HG03060 (cell line): ENCODE data around the gene CIITA.

Experiments
- ATAC-seq: cut with Tn5 transposase; IDR thresholded peaks from one replicate; pipeline ENCODE4 v1.9.1; 2021; ENCODE audit warnings: low read depth, moderate number of reproducible peaks; ENCODE audit not compliant: unreplicated experiment

Gene CIITA

DNA sequence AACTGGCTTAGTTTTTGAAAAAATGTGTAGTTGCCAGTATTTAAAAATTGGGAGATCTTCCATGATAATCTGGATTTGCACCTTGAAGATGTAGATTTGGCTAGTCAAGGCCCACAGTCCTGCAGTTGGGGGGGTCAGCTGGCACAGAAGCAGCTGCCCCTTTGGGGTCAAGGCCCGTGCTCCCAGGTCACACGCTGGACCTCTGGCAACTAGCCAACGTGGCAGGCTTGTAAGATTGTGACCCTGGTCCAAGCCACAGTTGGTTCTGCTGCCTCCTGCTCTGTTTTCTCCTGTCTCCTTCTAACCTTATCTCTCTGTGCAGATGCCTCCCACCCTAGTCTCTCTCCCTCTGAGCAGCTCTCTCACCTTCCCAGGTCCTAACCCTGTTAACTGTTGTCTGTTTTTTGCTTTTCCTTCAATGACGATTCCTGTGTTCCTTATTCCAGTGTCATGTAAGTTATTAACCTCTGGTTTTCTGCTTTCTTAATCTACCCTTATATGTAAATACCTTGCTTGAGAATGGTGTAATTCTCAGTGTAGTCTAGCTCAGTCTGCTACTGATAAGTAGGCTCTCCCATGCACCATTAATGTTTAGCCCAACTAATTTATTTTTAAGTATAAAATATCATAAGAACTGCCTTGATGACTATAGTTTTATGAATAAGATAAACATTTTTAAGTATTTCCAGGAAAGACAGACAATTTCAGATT, 95.3 kb downstream of the CIITA start:
- no peak for ATAC-seq

DNA sequence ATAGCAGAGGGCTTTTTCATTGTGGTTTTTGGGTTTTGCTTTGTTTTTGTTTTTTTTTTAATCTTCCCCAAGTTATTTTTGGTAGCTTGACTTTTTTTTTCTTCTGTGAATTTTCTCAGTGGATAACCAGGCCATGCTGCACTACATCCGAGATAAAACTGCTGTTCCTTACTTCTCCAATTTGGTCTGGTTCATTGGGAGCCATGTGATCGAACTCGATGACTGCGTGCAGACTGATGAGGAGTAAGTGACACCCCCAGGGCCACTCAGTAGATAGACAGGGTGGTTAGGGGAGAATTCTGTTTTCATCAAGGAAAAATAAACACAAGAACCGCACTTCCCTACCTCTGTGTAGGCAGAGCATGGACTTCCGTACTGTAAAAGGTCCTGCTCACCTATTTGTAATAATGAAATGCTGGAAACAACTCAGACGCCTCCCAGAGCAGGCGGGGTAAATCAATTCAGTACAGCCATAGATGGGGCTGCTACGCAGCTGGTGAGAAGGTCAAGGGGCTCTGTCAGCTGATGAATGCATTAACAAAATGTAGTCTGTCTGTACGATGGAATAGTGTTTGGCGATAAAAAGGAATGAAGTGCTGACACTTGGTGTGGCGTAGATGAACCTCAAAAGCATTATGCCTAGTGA, 95.9 kb downstream of the CIITA start:
- ATAC-seq, result no peak

DNA sequence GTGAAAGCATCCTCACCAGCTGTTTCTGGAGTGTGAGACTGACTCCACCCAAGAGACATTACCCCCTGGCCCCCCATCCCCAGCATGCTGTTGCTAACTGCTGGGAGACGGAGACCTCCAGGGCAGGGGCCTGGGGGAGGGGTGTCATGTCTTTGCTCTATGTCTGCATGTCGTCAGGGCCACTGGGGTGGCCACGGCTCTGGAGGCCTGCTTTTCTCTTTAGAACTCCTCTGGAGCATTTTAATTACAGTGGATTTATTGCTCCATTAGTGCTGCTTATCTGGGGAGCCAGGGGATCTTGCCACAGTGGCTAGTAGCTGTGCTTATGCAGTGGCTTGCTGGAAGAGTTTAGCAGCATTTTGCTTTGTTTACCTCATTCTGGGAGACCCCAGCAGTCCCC, 99.6 kb downstream of the CIITA start:
- ATAC-seq, result no peak

DNA sequence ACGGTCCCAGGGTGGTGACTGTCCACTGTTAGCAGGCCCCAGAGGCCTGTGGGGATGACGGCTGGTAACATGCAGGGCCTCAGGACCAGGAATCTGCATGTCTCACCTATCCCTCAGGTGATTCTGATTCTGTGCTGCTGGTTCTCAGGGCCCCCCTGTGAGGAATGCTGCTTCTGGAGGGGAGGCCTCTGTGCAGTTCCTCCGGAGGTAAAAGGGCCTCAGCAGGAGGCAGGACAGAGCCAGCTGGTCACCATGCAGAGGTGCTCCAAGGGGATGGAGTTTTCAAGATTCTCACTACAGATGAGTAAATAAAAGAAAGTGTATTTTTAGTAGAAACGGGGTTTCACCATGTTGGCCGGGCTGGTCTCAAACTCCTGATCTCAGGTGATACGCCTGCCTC, 101.1 kb downstream of the CIITA start:
- ATAC-seq, result no peak

DNA sequence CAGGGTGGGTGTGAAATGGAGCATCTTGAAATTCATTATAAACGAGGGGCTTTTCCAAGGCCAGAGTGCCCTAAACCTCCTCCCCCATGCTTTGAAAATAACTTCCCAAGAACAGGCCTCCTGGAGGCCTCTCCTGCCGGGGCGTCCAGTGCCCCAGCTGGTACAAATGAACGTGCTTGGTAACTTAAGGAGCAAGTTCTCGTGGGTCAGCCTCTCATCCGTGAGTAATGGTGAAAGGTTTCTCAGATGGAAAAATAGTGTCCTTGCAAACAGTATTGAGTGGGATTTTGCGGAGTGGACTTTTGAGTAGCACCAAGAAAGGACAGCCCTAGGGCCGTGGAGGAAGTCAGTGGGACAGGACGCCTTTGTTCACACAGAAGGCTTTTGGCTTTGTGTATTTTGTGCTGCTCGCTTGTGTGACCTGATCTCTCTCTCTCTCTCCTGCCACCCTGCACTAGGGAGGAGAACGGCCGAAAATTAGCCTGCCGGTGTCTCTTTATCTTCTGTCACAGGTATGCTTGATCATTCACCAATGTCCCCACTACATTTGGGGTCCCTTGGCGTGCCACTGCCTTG, 102.0 kb downstream of the CIITA start:
- ATAC-seq, result no peak

DNA sequence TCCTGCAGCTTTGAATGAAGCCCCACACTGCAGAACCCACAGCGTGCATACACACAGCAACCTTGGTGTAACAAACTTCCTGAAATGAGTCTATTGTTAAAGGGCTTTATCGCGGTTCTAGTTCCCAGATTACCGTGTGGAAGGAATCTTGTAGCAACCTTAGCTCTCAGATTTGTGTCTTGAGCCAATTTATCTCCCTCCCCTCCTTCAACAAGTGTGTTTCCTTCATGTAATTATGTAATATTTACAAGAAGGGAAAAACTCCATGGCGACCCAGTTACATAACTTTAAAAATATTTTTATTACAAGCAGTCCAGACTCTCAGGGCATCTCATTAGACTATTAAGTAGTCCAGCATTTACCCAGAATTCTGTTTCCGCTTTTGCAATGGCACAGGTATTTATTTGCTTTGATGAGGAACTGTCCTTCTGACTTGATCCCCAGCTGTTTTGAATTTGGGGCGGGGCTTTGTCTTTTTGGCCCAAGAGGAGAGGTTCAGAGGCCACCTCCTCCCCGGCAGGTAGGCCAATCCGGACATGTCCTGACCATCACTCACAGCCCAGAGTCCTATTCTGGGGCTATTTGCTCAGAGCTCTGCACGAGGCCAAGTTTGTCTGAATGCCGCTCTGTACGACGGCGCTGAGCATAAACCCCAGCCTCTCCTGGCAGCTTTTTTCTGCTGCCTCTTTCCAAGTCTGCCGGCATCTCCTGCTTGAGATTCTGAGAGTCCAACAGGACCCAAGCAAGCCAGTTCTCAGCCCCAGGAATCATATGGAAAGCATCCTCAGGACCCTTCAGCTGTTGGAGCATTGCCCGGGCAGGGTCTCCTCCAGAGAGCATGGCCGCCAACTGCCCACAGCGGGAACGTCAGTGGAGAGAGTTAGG, 103.0 kb downstream of the CIITA start:
- ATAC-seq, result no peak

DNA sequence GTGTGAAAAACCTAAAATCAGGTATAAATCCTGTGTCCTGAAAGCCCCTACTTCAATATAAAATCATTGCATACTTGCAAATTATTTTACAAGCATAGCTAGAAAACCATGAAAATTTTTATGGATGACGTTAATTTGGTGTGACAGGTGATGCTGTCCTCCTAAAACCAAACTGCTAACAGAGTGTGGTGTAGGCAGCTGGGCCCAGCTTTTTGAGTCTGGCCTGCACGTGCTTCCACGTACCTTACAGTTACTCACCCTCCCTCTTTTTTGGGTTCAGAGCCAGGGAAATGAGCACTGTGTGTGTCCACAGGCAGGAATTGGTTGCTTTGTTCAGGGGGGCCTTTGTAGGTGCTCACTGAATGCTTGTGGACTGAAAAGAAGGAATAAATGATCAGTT, 103.8 kb downstream of the CIITA start:
- ATAC-seq, result no peak

DNA sequence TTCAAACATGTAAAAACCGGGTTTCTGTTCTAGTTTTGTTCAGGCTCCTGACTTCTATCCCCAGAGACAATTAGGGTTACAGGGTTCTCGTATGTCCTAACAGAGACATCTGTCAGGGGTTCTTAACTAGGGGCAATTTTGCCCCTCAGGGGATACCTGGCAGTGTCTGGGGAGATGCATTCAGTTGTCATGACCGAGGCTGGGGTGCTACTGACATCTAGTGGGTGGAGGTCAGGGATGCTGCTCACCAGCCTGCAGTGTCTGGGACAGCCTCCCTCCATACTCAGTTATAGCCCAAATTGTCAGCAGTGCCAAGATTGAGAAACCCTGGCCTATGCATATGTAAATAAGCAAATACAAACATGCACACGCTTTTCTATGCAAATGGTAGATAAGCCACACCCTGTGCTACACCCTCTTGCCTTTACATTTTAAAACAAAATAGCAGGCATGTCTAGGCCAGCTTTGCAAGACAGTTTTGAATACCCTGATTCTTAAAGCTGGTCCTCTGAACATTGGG, 104.8 kb downstream of the CIITA start:
- ATAC-seq, result peak; percentile 72

DNA sequence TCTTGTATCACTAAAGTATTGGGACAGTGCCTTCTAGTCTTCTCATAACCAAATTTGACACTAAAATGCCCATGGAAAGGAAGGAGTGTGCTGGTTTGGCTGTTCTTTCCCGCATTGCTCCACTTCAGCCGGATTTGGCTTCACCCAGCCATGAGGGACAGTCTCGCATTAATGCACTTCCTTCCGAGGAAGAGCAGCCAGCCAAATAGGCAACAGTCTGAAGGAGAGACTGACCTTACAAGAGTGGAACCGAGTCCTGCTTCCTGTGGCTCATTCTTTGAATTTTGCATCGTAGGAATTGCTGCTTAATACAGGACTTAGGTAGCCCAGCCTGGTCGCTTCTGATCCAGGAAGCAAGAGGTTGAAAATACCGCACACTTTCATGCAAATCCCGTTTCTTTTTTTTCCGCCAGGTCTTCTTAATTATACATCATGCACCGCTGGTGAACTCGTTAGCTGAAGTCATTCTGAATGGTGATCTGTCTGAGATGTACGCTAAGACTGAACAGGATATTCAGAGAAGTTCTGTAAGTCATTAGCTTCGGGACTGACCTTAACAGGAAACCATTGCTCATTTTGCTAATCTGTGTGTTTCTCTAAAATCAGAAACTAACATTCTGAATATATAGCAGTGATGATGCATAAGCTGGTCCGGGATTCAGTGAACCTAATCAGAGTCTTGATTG, 105.6 kb downstream of the CIITA start:
- no peak for ATAC-seq

DNA sequence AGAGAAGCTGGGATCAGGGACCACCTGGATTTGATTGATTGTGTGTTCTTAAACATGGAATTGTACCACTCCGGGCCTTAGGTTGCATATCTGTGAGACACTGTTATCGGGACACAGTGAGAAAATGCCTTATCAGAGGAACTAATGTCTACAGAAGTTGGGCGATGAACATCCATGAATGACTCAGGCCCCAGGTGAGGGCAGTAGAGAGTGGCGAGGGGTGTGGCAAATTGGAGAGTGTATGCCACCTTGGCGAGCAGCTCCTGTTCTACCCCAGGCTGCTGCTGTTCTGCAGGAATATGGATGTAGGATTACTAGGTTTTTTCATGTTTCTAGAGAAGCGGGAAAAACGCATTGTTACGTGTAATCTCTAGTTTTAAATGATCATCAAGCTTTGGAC, 106.2 kb downstream of the CIITA start:
- ATAC-seq, result no peak

DNA sequence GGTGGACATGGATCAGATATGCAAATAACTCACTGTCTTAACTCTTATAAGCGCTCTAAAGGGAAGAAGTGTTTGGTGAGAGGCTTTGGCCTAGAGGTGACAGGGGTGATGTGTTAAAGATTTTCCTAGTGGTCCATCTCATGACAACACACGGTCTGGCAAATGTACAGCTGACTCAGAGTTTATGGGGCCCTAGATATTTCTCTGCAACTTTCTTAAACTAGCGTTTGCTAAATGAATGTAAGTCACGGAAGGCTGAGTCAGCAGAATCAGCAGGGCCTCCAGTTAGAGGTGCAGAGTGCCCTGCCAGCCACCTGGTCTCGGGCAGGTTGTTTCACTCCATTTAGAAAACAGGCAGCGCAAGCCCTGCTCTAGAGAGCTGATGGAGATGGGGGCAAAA, 107.5 kb downstream of the CIITA start:
- ATAC-seq, result no peak
